HepG2 (cell line): ENCODE results near the gene KCNK17. TPM values are rescaled to one million over a fixed set of nuclear protein-coding genes. Genes with fewer than 3 reads are reported as not detected.

Experiments used
- ATAC-seq: fragments of 200-7000 bp; cut with Tn5 transposase; 3 replicates; pipeline ENCODE4 v1.9.1; 2020; ENCODE audit warnings: mild to moderate bottlenecking, moderate library complexity
- BruUV-seq: library from RNA; stranded (reverse); fragments of 400-500 nt; replicated peaks from 2 replicates; lab custom pipeline; 2021; lab: Mats Ljungman, UMichigan
- CTCF ChIA-PET: fragments of 300-600 bp; formaldehyde crosslinking; extraction: SDS; loops from one replicate; lab custom pipeline; 2021; ENCODE audit warnings: low total read pairs, inconsistent platforms, low intra/inter-chr PET ratio; lab: Yijun Ruan, JAX
- POLR2A ChIA-PET: fragments of 350-600 bp; sonication (Branson Sonifier 250); formaldehyde crosslinking; loops from one replicate; lab custom pipeline; 2020; ENCODE audit warnings: antibody characterized with exemption, inconsistent platforms; lab: Yijun Ruan, JAX
- DNase-seq: peaks from one replicate; pipeline ENCODE4 v3.0.0-alpha.2; 2015; ENCODE audit warnings: low spot score
- FAIRE-seq: peaks from 3 replicates; lab custom pipeline; 2011; peaks lifted over from hg19 to GRCh38; lab: Jason Lieb, UNC
- H2AFZ ChIP-seq: one replicate; pipeline ENCODE4 v1.6.1; 2011; ENCODE audit warnings: low read length, inconsistent platforms
- H3K27ac ChIP-seq: fragments of 300-600 bp; 3 replicates; pipeline ENCODE4 v1.8.0; 2011; ENCODE audit warnings: mixed run types, mild to moderate bottlenecking, mixed read lengths, low read length, inconsistent platforms; ENCODE audit not compliant: insufficient read depth; ENCODE audit errors: extremely low read length
- H3K27me3 ChIP-seq, 2 experiments: fragments of 200-600 bp in 1 of 2; 2 replicates in 1 of 2; 3 replicates in 1 of 2; pipeline versions ENCODE4 v1.6.0 to v1.8.0; 2011; ENCODE audit warnings: low read length in 2 of 2, mild to moderate bottlenecking in 2 of 2, moderate library complexity in 2 of 2, inconsistent platforms in 1 of 2; ENCODE audit not compliant: insufficient read depth in 2 of 2, control insufficient read depth in 1 of 2
- H3K36me3 ChIP-seq, 2 experiments: fragments of 200-600 bp in 1 of 2; replicated peaks in 1 of 2; 2 replicates in 1 of 2; 3 replicates in 1 of 2; pipeline versions ENCODE4 v1.5.1 to v1.8.0; 2011; ENCODE audit warnings: low read length in 2 of 2, inconsistent platforms in 1 of 2; ENCODE audit not compliant: insufficient read depth in 2 of 2, control insufficient read depth in 1 of 2
- H3K4me1 ChIP-seq: 2 replicates; pipeline ENCODE4 v1.5.1; 2012; ENCODE audit warnings: low read length, inconsistent platforms; ENCODE audit not compliant: insufficient read depth
- H3K4me2 ChIP-seq: 2 replicates; pipeline ENCODE4 v1.6.0; 2011; ENCODE audit warnings: low read depth, low read length, inconsistent platforms
- H3K4me3 ChIP-seq, 3 experiments: fragments of 200-600 bp in 1 of 3; sonication (generic), shearing (Covaris generic) in 1 of 3; replicated peaks in 1 of 3; 2 replicates each; pipeline ENCODE4 v1.5.1; 2011 to 2016; ENCODE audit warnings: low read length in 3 of 3, inconsistent platforms in 2 of 3, low read depth in 2 of 3, mild to moderate bottlenecking in 2 of 3, control low read depth in 1 of 3, mixed read lengths in 1 of 3; ENCODE audit not compliant: insufficient read depth in 1 of 3
- H3K79me2 ChIP-seq: one replicate; pipeline ENCODE4 v1.6.1; 2011; ENCODE audit warnings: low read length, inconsistent platforms; ENCODE audit not compliant: insufficient read depth
- H3K9ac ChIP-seq: 2 replicates; pipeline ENCODE4 v1.6.0; 2011; ENCODE audit warnings: mild to moderate bottlenecking, low read depth, low read length, inconsistent platforms; ENCODE audit not compliant: insufficient read depth
- H3K9me3 ChIP-seq: 2 replicates; pipeline ENCODE4 v1.5.1; 2012; ENCODE audit warnings: mild to moderate bottlenecking, low read length
- H4K20me1 ChIP-seq: 2 replicates; pipeline ENCODE4 v1.6.0; 2011; ENCODE audit warnings: inconsistent platforms, mild to moderate bottlenecking, low read length, moderate library complexity; ENCODE audit not compliant: insufficient read depth
- ARNTL ChIP-seq: sonication (generic); formaldehyde crosslinking; IDR thresholded peaks from 2 replicates; pipeline ENCODE4 v1.4.0; 2020; ENCODE audit warnings: mild to moderate bottlenecking, missing genetic modification reagents
- CREBL2 ChIP-seq: sonication (generic); formaldehyde crosslinking; IDR thresholded peaks from 2 replicates; pipeline ENCODE4 v1.8.1; 2023; ENCODE audit warnings: missing genetic modification reagents, mild to moderate bottlenecking, borderline replicate concordance
- GRHL1 ChIP-seq: sonication (generic); formaldehyde crosslinking; conservative IDR thresholded peaks from 2 replicates; pipeline ENCODE4 v1.8.0; 2022; ENCODE audit warnings: missing genetic modification reagents
- ZBTB21 ChIP-seq: sonication (generic); formaldehyde crosslinking; IDR thresholded peaks from 2 replicates; pipeline ENCODE4 v1.4.0; 2020; ENCODE audit warnings: missing genetic modification reagents
- ZFAT ChIP-seq: sonication (generic); formaldehyde crosslinking; conservative IDR thresholded peaks from 2 replicates; pipeline ENCODE4 v1.8.1; 2023; ENCODE audit warnings: missing genetic modification reagents, inconsistent platforms
- ZNF33B ChIP-seq: sonication (generic); formaldehyde crosslinking; IDR thresholded peaks from 2 replicates; pipeline ENCODE4 v1.5.1; 2020; ENCODE audit warnings: mild to moderate bottlenecking, missing genetic modification reagents
- ZNF691 ChIP-seq: sonication (generic); formaldehyde crosslinking; IDR thresholded peaks from 2 replicates; pipeline ENCODE4 v1.4.0; 2020; ENCODE audit warnings: missing genetic modification reagents, low read depth, mild to moderate bottlenecking, borderline replicate concordance
- ZNF761 ChIP-seq: sonication (generic); formaldehyde crosslinking; conservative IDR thresholded peaks from 2 replicates; pipeline ENCODE4 v1.4.0; 2020; ENCODE audit warnings: mild to moderate bottlenecking, missing genetic modification reagents
- WGBS: methylation state at CpG from one replicate; pipeline ENCODE4 v1.1.6; 2017; ENCODE audit warnings: low lambda C conversion rate; 5-methylcytosine and 5-hydroxymethylcytosine counted together
- in situ Hi-C: cut with HindIII; loops from 2 replicates; pipeline ENCODE4 v1.10.0; 2017; ENCODE audit warnings: low pct_unique_long_range_greater_than_20kb; ENCODE audit not compliant: extremely low pct_ligation_motif_present
- intact Hi-C: fragments of 100-400 bp; cut with micrococcal nuclease; formaldehyde crosslinking; loops from one replicate; pipeline ENCODE4 v1.10.0; 2022; ENCODE audit not compliant: unreplicated experiment
- polyA plus RNA-seq, 8 experiments: library from polyadenylated mRNA; depleted of rRNA in 3 of 8; stranded (reverse) in 7 of 8; unstranded in 1 of 8; fragments of >200 nt; fragmentation: Illumina TruSeq in 4 of 8; extraction: Trizol in 4 of 8; gene quantifications; 2 replicates each; pipeline versions ENCODE4 v1.2.1 to v1.2.3, GENCODE V29; 2011 to 2016; ENCODE audit warnings: low read depth in 4 of 8, missing spikeins in 1 of 8, mixed read lengths in 1 of 8; ENCODE audit not compliant: insufficient read depth in 1 of 8
- total RNA-seq, 5 experiments: library from RNA; depleted of rRNA; stranded (reverse); fragments of >200 nt; fragmentation: Illumina TruSeq; extraction: Trizol; gene quantifications; 2 replicates each; pipeline ENCODE4 v1.2.3, GENCODE V29; 2016; ENCODE audit warnings: low read depth in 1 of 5
- TF ChIP-seq, protein P1 (sequence below): sonication (generic); formaldehyde crosslinking; IDR thresholded peaks from 2 replicates; pipeline ENCODE4 v1.9.0; 2021; ENCODE audit warnings: missing genetic modification reagents, mild to moderate bottlenecking, borderline replicate concordance

Gene KCNK17
- total and polyA plus RNA-seq, 2 of the 13 experiments (the other 11 are each of a cell fraction or from before 2014, with no cell fraction given): not detected

DNA sequence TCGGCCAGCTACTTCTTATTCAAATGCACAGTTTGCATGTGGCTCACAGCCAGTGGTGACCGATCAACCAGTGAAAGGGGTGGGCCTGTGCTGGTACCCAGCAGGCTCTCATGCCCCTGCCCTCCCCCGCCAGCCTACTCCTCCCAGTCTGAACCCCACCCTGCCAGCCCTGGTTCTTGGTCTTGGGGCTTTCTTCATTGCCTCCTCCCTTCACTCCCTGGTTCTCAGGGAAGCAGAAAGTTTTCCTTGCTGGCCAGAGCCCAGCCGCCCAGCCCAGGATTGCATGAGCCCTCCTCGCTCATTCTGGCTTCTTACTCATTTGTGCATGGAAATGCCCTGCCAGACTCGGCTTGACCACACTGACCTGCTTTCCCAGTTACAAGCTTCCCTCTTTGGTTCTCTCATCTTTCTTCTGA lies 40.8 kb downstream of the KCNK17 start:
- intact Hi-C loops: no loop called here
- no peak for ATAC-seq
- TF ChIP-seq ARNTL (CRISPR knock-in tag) (no peak), GRHL1 (CRISPR knock-in tag) (no peak), ZFAT (no peak), ZNF761 (no peak), ZNF33B (CRISPR knock-in tag) (no peak), ZBTB21 (CRISPR knock-in tag) (no peak), CREBL2 (no peak), ZNF691 (CRISPR knock-in tag) (no peak)
- TF ChIP-seq, protein P1, sequence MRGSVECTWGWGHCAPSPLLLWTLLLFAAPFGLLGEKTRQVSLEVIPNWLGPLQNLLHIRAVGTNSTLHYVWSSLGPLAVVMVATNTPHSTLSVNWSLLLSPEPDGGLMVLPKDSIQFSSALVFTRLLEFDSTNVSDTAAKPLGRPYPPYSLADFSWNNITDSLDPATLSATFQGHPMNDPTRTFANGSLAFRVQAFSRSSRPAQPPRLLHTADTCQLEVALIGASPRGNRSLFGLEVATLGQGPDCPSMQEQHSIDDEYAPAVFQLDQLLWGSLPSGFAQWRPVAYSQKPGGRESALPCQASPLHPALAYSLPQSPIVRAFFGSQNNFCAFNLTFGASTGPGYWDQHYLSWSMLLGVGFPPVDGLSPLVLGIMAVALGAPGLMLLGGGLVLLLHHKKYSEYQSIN: no peak
- BruUV-seq: no TSS peak
- 33% methylated on average over 6 of the region's 6 CpGs for WGBS
- Histone ChIP-seq H3K4me1 (no peaks in the 10 kb centered on the region), H3K4me3 (no peak overlapping the region), H3K9ac (no peak overlapping the region), H4K20me1 (no peaks in the 10 kb centered on the region), H3K9me3 (no peaks in the 10 kb centered on the region), H3K36me3 (no peaks in the 10 kb centered on the region), H3K27ac (no peak overlapping the region), H3K27me3 (no peaks in the 10 kb centered on the region), H2AFZ (no peak overlapping the region), H3K79me2 (no peaks in the 10 kb centered on the region), H3K4me2 (no peak overlapping the region)
- FAIRE-seq: no peak
- in situ Hi-C loops: no loop called here
- POLR2A ChIA-PET: no interaction called here
- DNase-seq: no peak
- CTCF ChIA-PET: no interaction called here
